ENCODE measurements around the gene LDHAL6B. TPM values are rescaled to one million over a fixed set of nuclear protein-coding genes. Genes with fewer than 3 reads are reported as not detected.

LDHAL6B gene
- total and polyA plus RNA-seq, 2 donors (not counting 1 experiment from before 2014, with no cell fraction given), result not detected

- Histone ChIP-seq H3K27me3 (ENCODE audit: control insufficient read depth, insufficient read depth, low read length) (no peaks in the 10 kb centered on the region), H3K4me3 (replicated peaks in 1 of 4; ENCODE audit: control extremely low read depth in 1 of 4, insufficient read depth in 1 of 4, low read depth in 3 of 4, low read length in 4 of 4) (no peak overlapping the region), H3K27ac (ENCODE audit: insufficient read depth, low read length) (no peak overlapping the region), H3K36me3 (ENCODE audit: control insufficient read depth, insufficient read depth, low read length) (no peaks in the 10 kb centered on the region), H3K4me2 (ENCODE audit: extremely low read depth, insufficient read depth, low read length) (no peak overlapping the region), H3K79me2 (ENCODE audit: control insufficient read depth, insufficient read depth, low read length) (no peaks in the 10 kb centered on the region), H3K4me1 (ENCODE audit: control insufficient read depth, extremely low read depth, insufficient read depth, low read length) (peaks cover 4% of the 10 kb centered on the region), H2AFZ (ENCODE audit: low read length) (no peak overlapping the region), H4K20me1 (ENCODE audit: control insufficient read depth, extremely low read depth, insufficient read depth, low read length) (no peaks in the 10 kb centered on the region), H3K9ac (ENCODE audit: insufficient read depth, low read length) (no peak overlapping the region), H3K9me3 (ENCODE audit: control insufficient read depth, insufficient read depth, low read depth, low read length) (no peaks in the 10 kb centered on the region)
- DNase-seq (ENCODE audit: low read depth in 2 of 2), result no peak
- TF ChIP-seq CTCF (conservative IDR thresholded peaks at IDR 0.05 in 1 of 2, IDR thresholded peaks at IDR 0.05 in 1 of 2; ENCODE audit: low read depth in 1 of 2, low read length in 2 of 2) (no peak), EZH2 (IDR thresholded peaks at IDR 0.05; ENCODE audit: low read length, missing control alignments) (no peak)
These were observed 22.8 kb downstream of the LDHAL6B start for GRCh38 chr15:59229453-59229852.

DNA sequence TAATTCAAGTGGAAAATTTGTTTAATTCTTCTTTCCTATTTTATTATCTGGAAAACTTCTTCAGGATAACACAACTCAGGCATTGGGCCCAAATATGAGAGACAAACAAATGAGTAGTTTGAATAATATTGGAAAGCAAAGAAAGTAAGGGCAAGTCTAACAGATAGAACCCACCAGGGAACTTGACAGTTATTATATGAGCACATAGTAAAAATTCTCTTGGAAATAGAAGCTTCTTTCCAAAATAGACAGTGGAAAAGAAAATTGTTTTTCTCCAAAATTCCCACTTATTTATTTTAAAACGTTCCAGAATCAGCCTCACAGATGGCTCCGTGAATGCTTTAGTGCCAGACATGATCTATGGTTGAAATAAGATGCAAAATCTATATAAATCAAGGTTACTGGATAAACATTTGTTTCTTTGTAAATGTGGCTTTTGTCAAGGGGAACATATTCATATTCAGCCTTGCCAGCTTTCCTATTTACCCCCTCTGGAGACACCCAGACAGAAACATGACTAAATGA, 23.9 kb downstream of the LDHAL6B start:
- no peaks in the 10 kb centered on the region for H3K36me3 ChIP-seq (ENCODE audit: control insufficient read depth, insufficient read depth, low read length)

DNA sequence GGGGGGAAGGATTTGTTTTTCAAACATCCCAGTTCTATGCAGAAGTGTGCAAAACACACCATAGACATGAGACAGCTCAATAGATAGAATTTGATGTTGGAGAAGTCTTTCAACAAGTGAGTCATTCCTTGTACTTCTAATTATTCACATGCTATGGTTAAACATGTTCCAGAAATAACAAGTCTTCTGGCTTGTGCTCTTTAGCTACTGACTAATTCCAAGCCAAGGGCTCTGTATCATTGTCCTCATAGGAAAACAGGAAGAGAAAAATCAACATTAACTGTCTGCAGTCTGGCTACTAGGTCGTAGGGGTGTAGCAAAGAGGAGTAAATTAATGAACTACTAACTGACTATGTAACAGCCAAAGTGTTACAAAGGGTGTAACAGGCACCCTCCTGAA, 25.8 kb downstream of the LDHAL6B start:
- H4K20me1 ChIP-seq (ENCODE audit: control insufficient read depth, extremely low read depth, insufficient read depth, low read length), result no peaks in the 10 kb centered on the region
- H3K79me2 ChIP-seq (ENCODE audit: control insufficient read depth, insufficient read depth, low read length), result no peaks in the 10 kb centered on the region
- H3K4me2 ChIP-seq (ENCODE audit: extremely low read depth, insufficient read depth, low read length), result no peak overlapping the region
- peaks cover 4% of the 10 kb centered on the region for H3K4me1 ChIP-seq (ENCODE audit: control insufficient read depth, extremely low read depth, insufficient read depth, low read length)
- H3K27me3 ChIP-seq (ENCODE audit: control insufficient read depth, insufficient read depth, low read length), result no peaks in the 10 kb centered on the region
- peak; percentile 85 to 96 for DNase-seq (ENCODE audit: low read depth in 2 of 2)
- TF ChIP-seq CTCF (conservative IDR thresholded peaks at IDR 0.05 in 1 of 2, IDR thresholded peaks at IDR 0.05 in 1 of 2; ENCODE audit: low read depth in 1 of 2, low read length in 2 of 2), result no peak
- no peak for TF ChIP-seq EZH2 (IDR thresholded peaks at IDR 0.05; ENCODE audit: low read length, missing control alignments)
- no peak overlapping the region for H3K4me3 ChIP-seq (replicated peaks in 1 of 4; ENCODE audit: control extremely low read depth in 1 of 4, insufficient read depth in 1 of 4, low read depth in 3 of 4, low read length in 4 of 4)
- no peak overlapping the region for H2AFZ ChIP-seq (ENCODE audit: low read length)
- no peaks in the 10 kb centered on the region for H3K36me3 ChIP-seq (ENCODE audit: control insufficient read depth, insufficient read depth, low read length)
- H3K27ac ChIP-seq (ENCODE audit: insufficient read depth, low read length), result peak overlapping the region; percentile 46
- no peak overlapping the region for H3K9ac ChIP-seq (ENCODE audit: insufficient read depth, low read length)
- H3K9me3 ChIP-seq (ENCODE audit: control insufficient read depth, insufficient read depth, low read depth, low read length), result no peaks in the 10 kb centered on the region

More for the DNA sequence above, 23.9 kb downstream of the LDHAL6B start:
- Histone ChIP-seq H3K4me1 (ENCODE audit: control insufficient read depth, extremely low read depth, insufficient read depth, low read length) (peaks cover 4% of the 10 kb centered on the region), H3K27me3 (ENCODE audit: control insufficient read depth, insufficient read depth, low read length) (no peaks in the 10 kb centered on the region), H3K4me2 (ENCODE audit: extremely low read depth, insufficient read depth, low read length) (no peak overlapping the region), H3K27ac (ENCODE audit: insufficient read depth, low read length) (no peak overlapping the region), H4K20me1 (ENCODE audit: control insufficient read depth, extremely low read depth, insufficient read depth, low read length) (no peaks in the 10 kb centered on the region), H3K79me2 (ENCODE audit: control insufficient read depth, insufficient read depth, low read length) (no peaks in the 10 kb centered on the region), H3K9me3 (ENCODE audit: control insufficient read depth, insufficient read depth, low read depth, low read length) (no peaks in the 10 kb centered on the region), H3K9ac (ENCODE audit: insufficient read depth, low read length) (no peak overlapping the region), H2AFZ (ENCODE audit: low read length) (no peak overlapping the region), H3K4me3 (replicated peaks in 1 of 4; ENCODE audit: control extremely low read depth in 1 of 4, insufficient read depth in 1 of 4, low read depth in 3 of 4, low read length in 4 of 4) (no peak overlapping the region)
- DNase-seq (ENCODE audit: low read depth in 2 of 2), result no peak
- TF ChIP-seq EZH2 (IDR thresholded peaks at IDR 0.05; ENCODE audit: low read length, missing control alignments) (no peak), CTCF (conservative IDR thresholded peaks at IDR 0.05 in 1 of 2, IDR thresholded peaks at IDR 0.05 in 1 of 2; ENCODE audit: low read depth in 1 of 2, low read length in 2 of 2) (no peak)

Data from fibroblast of lung (primary cell).